NOMO-1 treated with dmso at 0.1 percent for 144 hours (cell line): ENCODE results near the gene DOCK7.

Source experiments
- DNase-seq: peaks from one replicate; lab custom pipeline; 2025; ENCODE audit not compliant: unreplicated experiment; lab: John Stamatoyannopoulos, UW

The DOCK7 gene

GRCh38 chr1:62462370-62462769, 225.8 kb downstream of the DOCK7 start:
- no peak for DNase-seq

- DNase-seq: no peak
These were observed 230.2 kb downstream of the DOCK7 start for GRCh38 chr1:62457955-62458354.

GRCh38 chr1:62452951-62453350, 235.2 kb downstream of the DOCK7 start:
- DNase-seq: no peak

DNA sequence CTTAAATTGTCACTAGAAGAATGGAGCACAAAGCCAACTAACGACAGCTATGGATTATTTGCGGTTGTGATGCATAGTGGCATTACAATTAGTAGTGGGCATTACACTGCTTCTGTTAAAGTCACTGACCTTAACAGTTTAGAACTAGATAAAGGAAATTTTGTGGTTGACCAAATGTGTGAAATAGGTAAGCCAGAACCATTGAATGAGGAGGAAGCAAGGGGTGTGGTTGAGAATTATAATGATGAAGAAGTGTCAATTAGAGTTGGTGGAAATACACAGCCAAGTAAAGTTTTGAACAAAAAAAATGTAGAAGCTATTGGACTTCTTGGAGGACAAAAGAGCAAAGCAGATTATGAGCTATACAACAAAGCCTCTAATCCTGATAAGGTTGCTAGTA, 237.9 kb downstream of the DOCK7 start:
- no peak for DNase-seq

- no peak for DNase-seq
These were observed 239.8 kb downstream of the DOCK7 start for GRCh38 chr1:62448221-62448933.

DNA sequence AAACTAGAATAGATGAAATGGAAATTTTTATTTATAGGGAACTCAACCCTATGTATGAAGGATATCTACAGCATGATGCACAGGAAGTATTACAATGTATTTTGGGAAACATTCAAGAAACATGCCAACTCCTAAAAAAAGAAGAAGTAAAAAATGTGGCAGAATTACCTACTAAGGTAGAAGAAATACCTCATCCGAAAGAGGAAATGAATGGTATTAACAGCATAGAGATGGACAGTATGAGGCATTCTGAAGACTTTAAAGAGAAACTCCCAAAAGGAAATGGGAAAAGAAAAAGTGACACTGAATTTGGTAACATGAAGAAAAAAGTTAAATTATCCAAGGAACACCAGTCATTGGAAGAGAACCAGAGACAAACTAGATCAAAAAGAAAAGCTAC, 243.5 kb downstream of the DOCK7 start:
- no peak for DNase-seq

DNA sequence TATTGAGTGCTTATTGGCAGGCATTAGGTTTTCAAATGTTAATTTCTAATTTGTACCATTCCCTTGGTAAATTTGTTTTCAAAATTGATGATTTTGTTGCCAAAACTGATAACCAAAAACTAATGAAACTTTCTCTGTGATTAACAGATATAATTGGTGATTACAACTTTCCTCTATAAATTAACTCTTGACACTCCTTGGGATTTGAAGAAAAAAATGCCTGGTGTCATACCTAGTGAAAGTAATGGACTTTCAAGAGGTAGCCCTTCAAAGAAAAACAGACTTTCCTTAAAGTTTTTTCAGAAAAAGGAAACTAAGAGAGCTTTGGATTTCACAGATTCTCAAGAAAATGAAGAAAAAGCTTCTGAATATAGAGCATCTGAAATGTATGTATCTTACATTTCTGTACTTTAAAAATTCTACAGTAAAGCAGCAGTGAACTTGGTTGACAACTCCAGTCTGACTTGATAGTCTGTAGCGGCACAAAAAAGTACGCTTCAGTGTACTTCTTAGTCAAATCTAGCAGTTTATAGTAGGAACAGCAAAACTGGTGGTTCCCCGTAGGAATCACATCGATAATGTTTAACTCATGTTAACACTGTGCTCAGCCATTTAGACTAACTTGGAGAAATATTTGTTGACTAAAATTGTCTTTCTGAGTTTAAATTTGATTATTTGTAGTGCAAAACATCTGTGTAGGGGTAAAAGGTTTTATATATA, 248.4 kb downstream of the DOCK7 start:
- no peak for DNase-seq

- DNase-seq: no peak
These were observed 250.0 kb downstream of the DOCK7 start for GRCh38 chr1:62438163-62438562.

DNA sequence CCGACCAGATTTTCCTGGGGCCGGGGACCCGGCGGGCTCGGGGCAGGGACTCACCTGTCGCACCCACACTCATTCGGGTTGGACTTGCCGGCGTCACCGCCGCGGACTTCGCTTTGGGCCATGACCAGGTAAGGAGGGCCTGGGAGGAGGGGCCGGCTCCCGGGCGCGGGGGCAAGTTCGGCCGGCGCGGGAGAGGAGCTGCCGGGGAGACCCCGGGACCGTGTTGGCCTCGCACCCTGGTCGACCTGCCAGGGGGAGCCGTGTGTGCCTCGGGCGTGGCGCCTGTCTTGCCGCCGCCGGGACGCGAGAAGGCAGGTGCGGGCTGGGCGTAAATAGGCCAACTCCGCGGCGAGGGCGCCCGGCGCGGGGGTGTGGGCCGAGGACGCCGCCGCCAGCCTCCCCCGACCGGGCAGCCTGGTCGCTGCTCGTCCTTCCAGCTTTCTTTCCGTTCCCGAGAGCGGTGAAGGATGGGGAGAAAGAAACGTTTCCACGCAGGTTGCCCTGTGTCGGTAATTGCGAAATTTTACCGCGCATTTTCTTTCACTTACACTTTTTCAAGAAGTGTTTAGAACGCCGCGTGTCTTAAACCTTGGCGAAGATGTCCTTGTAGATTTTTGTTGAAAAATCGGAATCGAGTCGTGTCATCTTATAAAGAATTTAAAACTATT, 250.8 kb downstream of the DOCK7 start:
- no peak for DNase-seq

DNA sequence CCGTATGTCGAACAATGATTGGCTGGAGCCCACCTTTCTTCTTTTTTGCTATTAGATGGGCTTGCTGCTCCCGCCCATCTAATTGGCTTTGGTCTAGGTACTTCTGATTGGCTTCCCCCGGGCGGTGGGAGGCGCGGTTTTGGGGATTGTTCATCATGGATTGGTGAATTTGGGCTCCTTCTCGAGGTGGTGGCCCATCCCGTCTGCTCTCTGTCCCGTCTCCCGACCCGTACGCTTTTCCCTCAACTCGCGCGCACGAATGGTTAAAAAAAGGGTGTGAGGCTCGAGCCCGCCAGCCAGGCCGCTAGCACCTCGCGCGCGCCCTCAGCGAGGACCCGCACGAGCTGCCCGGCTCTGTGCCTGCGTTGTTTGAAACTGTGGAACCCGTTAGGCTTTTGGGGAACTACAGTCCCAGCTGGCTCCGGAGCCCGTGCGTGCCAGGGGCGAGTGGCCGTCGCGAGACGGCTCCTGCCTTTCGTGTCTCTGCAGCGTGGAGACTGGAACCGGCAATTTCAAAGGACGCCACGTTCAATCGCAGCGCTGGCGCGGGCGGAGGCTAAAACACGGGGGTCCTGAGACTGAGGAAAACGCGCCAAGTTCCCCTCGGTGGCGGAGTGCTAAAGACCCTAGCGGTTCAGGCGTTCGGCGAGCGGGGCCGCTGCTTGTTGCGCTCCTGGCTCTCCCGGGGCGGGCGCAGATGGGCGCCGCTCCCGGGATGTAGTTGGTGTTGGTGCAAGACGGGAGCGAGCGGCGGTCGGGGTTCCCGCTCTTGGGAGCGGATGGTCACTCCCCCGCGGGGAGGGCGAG, 251.5 kb downstream of the DOCK7 start, which contains the start of gene USP1:
USP1 (plus strand) TSS at position 584 of the 807 bp plus-strand sequence. CDS start 2,819 bp downstream, outside the sequence.
- peak; percentile 100 for DNase-seq

DNA sequence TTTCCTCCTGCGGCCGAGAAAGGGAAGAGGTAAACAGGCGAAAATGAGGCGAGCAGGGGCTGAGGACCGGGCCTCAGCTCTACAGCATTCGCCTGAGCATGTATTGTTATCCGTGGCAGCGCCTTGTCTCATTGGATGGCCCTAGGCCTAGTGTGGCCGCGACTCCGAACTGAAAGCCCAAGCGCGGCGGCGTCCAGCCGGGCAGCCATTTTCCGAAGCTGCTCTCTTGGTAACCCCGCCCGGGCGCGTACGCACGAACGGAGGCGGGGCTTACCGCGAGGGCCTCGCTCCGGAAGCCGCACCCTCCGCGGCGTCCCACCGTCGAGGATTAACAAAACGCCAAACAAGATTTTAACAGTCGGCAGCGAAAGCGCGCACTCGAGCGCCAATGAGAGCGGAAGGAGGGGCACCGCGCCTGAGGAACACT, 252.1 kb downstream of the DOCK7 start:
- DNase-seq: no peak

GRCh38 chr1:62435231-62436038, 252.8 kb downstream of the DOCK7 start:
- DNase-seq: peak; percentile 64

DNA sequence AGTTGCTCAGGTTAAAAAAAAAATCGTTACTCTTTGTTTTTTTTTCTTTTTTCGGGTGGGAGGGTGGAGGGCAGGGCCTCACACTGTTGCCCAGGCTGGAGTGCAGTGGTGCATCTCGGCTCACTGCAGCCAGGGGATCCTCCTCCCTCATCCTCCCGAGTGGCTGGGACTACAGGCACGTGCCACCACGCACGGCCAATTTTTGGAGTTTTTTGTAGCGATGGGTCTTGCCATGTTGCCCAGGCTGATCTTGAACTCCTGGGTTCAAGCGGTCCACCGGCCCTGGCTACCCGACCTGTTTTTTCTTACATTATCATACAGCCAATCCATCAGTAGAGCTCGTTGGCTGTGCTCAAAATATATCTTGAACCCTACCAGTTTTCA, 253.6 kb downstream of the DOCK7 start:
- no peak for DNase-seq

DNA sequence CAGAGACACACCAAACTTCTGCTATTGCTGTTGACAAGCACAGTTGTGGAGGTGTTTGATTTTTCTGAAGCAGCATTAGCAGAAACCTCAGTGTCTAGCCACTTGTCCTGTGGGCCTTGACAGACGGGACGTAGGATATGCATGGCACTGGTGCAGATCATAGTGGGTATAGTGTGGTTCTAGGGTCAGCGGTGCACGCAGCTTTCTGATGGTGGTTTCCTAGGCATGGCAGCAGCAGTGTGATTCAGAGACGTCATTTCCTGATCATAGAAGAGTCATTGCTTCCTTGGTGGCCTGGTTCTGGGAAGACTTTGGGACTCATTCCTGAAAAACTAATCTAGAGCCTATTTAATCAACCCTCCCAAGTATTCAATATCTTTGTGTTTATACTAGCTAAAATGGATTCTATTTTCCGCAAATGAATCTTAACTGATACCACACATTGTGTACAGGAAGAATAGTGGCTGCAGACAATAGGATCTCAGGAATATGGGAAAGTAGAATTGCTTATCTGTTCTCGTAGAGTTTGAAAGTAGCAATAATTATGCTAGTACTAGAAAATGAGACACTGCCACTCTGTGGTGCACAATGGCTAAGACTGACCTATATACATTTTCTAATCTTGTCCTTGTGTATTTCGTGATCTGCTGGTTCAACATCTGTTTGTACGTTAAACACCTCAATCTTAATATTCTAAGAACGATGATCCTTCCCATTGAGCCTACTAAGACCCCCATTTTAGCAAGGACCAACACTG, 254.1 kb downstream of the DOCK7 start:
- DNase-seq: no peak

DNA sequence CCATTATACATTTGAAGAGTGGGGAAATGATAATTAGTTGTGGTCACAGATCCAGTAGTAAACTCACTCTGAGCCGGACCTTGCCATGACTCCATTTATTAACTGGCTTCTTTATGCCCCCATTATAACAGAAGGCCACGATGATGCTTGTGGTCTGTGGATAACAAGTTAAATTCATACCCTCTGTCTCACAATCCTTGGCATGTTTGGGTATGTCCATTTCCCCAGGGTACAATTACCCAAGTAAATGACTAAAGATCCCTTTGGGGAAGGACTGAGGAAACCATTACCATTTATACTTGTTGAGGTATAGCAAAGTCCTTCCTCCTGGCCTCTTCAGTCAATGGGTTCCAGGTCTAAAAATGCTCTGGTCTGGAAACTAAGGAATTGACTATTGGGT, 258.6 kb downstream of the DOCK7 start:
- DNase-seq: no peak

- no peak for DNase-seq
These were observed 259.8 kb downstream of the DOCK7 start for GRCh38 chr1:62428351-62428750.

DNA sequence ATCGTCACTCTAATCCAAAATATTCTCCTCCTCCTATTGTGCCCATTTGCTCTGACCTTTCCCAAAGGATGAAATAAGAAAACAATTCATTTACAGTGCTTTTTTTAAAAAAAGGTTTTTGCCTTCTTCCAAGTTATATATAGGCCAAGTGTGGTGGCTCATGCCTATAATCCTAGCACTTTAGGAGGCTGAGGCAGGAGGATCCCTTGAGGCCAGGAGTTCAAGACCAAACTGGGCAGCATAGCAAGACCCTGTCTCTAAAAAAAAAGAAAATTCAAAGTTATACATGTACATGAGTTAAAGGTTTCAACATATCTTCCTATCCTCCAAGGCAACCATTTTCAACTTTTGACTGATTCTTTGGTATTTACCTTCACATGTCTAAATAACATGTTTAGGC, 261.4 kb downstream of the DOCK7 start:
- no peak for DNase-seq

GRCh38 chr1:62426237-62426636, 261.9 kb downstream of the DOCK7 start:
- DNase-seq: no peak

- no peak for DNase-seq
These were observed 263.1 kb downstream of the DOCK7 start for GRCh38 chr1:62425041-62425440.

DNA sequence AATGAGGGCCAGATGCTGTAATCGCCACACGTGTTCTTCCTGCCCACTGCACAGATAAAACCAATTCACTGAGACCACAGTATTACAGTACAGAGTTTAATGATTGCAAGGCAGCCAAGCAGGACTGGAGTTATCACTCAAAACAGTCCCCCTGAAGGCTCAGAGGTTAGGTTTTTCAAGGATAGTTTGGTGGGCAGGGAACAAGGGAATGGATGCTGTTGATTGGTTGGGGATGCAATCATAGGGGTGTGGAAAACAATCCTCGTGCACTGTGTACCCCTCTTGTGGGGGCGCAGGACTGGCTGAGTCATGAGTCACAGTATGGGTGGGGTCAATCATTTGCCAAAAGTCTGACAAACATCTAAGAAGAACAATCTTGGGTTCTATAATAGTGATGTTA, 263.8 kb downstream of the DOCK7 start:
- no peak for DNase-seq
